NCI-H748 (cell line): ENCODE measurements around the gene SBSN.

ENCODE experiments used
- DNase-seq: peaks from one replicate; lab custom pipeline; 2025; ENCODE audit not compliant: unreplicated experiment; lab: John Stamatoyannopoulos, UW

Gene SBSN

GRCh38 chr19:35508129-35508528, 20.0 kb downstream of the SBSN start:
- no peak for DNase-seq

- DNase-seq, result no peak
Measured at GRCh38 chr19:35507561-35507960, 20.6 kb downstream of the SBSN start.

- no peak for DNase-seq
Measured at GRCh38 chr19:35506011-35506410, 22.1 kb downstream of the SBSN start.

GRCh38 chr19:35502751-35503150, 25.4 kb downstream of the SBSN start:
- no peak for DNase-seq

GRCh38 chr19:35501684-35502083, 26.4 kb downstream of the SBSN start:
- no peak for DNase-seq

GRCh38 chr19:35500611-35501010, 27.5 kb downstream of the SBSN start:
- no peak for DNase-seq

GRCh38 chr19:35498984-35499527, 29.1 kb downstream of the SBSN start:
- DNase-seq, result no peak

GRCh38 chr19:35498220-35498619, 29.9 kb downstream of the SBSN start:
- no peak for DNase-seq

- DNase-seq, result no peak
Measured at GRCh38 chr19:35497406-35497805, 30.7 kb downstream of the SBSN start.

- DNase-seq, result peak; percentile 65
Measured at GRCh38 chr19:35495107-35496064, 32.7 kb downstream of the SBSN start.

- no peak for DNase-seq
Measured at GRCh38 chr19:35493971-35494370, 34.1 kb downstream of the SBSN start.

GRCh38 chr19:35491836-35492360, 36.2 kb downstream of the SBSN start:
- no peak for DNase-seq

- DNase-seq, result no peak
Measured at GRCh38 chr19:35490364-35490763, 37.7 kb downstream of the SBSN start, which contains the start of gene KRTDAP. Gene KRTDAP (minus strand): TSS chr19:35490464. CDS start chr19:35490442, 22 bp downstream.

- DNase-seq, result no peak
Measured at GRCh38 chr19:35488677-35489076, 39.4 kb downstream of the SBSN start.

GRCh38 chr19:35487656-35488182, 40.4 kb downstream of the SBSN start:
- DNase-seq, result no peak

GRCh38 chr19:35486268-35486708, 41.8 kb downstream of the SBSN start:
- no peak for DNase-seq

GRCh38 chr19:35484252-35485036, 43.7 kb downstream of the SBSN start:
- DNase-seq, result no peak

- no peak for DNase-seq
Measured at GRCh38 chr19:35483089-35483488, 45.0 kb downstream of the SBSN start.

- DNase-seq, result peak; percentile 80
Measured at GRCh38 chr19:35478794-35479677, 49.1 kb downstream of the SBSN start.

GRCh38 chr19:35476149-35476548, 52.0 kb downstream of the SBSN start:
- peak; percentile 14 for DNase-seq
